Stimulated activated CD4-positive, alpha-beta T cell treated with anti-CD3 and anti-CD28 coated beads, Interleukin-12 subunit alpha, Interleukin-12 subunit beta, amount 100 ng/mL, for 48 hours (primary cell): ENCODE measurements around the gene GLYATL1B.

Experiments used
- DNase-seq, 3 donors: peaks; one replicate each; pipeline ENCODE4 v3.0.0-alpha.2; 2020; ENCODE audit warnings: low read depth in 2 of 3, low spot score in 1 of 3

Gene GLYATL1B

GRCh38 chr11:59142530-59143507, 56.7 kb downstream of the GLYATL1B start, which contains the start of gene FAM111A:
Gene FAM111A (plus strand): TSS chr11:59142856. CDS start chr11:59148873, 6,017 bp downstream.
- DNase-seq, result peak; percentile 63 to 80 (median 68)

GRCh38 chr11:59144096-59144495, 58.0 kb downstream of the GLYATL1B start:
- DNase-seq, result no peak
